Fibroblast of skin of left biceps (primary cell): Measurements from ENCODE around the gene TMCC1.
A peak's percentile ranks its signal among the peaks of the same experiment; 100 is the strongest.
"Not testable (repeated sequence)": the region's sequence is repeated elsewhere in the genome, so short reads cannot be mapped to it uniquely, and the experiment has no call there.

Experiments
- DNase-seq, 2 experiments: peaks; one replicate each; pipeline ENCODE4 v3.0.0-alpha.2; 2013; ENCODE audit warnings: low read depth in 2 of 2

Gene TMCC1

GRCh38 chr3:129727707-129728106 is 165.8 kb downstream of the TMCC1 start:
- no peak for DNase-seq

GRCh38 chr3:129723558-129724324 is 169.8 kb downstream of the TMCC1 start:
- peak; percentile 40 for DNase-seq

DNA sequence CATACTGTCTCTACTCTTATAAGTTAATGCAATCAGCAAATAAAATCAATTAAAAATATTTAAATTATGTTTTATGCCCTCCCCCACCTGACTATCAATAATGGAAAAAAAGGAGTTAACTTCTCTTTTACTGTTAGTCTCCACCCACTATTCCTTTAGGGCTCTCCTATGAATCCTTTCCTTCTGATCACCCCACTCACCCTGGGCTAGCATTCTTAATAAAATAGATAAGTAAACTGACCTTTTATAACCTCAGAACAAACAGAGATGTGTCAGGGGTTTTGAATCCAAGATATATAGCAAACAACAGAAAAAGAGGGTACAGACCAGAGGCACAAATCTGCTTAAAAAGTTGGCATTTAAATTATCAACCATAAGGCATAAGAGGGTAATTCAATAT is 171.0 kb downstream of the TMCC1 start:
- DNase-seq: no peak

- no peak for DNase-seq
Measured at GRCh38 chr3:129718201-129718600, 175.3 kb downstream of the TMCC1 start.

DNA sequence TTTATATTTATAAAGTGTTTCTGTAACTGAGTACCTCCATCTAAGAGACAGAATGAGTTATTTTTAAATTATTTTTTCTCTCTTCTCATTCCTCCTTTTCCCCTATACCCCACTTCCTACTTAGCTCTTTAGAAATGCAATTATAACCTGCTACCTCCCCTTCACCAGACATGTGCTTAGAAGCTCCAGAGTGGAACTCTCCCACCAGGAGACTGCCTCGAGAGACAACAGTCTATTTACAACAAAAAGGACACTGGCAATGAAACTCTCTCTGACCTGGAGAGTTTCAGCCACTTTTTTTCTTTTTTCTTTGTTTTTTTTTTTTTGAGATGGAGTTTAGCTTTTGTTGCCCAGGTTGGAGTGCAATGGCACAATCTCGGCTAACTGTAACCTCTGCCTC is 177.7 kb downstream of the TMCC1 start:
- DNase-seq: no peak

DNA sequence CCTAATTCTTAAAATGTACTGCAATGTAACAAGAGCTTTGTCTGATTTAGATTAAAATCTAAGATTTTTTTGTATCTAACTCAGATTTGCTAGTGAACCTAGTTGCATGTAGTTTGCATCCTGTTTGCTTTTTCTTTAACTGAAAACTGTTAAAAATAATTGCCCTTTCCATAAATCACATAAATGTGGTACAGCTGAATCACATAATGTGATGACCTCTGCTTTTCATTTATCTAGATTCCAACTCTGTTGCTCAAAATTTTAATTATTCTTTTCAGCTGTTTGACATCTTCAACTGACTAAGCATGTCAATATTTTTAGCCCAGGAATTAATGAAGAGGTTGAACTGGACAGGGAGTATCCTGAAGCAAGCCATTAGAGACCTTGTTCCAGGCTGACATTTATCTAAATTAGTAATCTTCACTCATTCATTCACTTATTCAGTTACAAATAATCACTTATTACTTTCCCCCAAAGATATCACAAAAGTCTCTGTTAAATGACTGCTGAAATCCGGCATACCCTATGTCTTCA is 185.1 kb downstream of the TMCC1 start:
- DNase-seq: no peak

DNA sequence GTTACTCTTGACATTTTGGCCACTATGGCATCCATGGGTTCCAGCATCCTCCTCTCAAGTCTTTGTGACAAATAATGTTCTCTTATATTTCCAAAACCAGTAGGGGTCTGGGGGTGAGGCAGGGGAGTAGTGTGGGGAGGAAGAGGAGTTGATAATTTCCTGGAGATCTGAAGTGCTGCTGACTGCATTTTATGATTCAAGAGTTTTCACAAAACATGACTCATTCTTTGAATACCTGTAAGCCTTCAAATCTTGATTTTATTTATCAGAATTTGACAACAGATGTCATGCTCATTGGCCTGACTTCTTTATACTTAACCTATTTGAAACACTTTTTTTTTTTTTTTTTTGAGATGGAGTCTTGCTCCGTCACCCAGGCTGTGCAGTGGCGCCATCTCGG is 188.2 kb downstream of the TMCC1 start:
- no peak for DNase-seq

GRCh38 chr3:129703913-129704312 is 189.6 kb downstream of the TMCC1 start:
- DNase-seq: no peak

DNA sequence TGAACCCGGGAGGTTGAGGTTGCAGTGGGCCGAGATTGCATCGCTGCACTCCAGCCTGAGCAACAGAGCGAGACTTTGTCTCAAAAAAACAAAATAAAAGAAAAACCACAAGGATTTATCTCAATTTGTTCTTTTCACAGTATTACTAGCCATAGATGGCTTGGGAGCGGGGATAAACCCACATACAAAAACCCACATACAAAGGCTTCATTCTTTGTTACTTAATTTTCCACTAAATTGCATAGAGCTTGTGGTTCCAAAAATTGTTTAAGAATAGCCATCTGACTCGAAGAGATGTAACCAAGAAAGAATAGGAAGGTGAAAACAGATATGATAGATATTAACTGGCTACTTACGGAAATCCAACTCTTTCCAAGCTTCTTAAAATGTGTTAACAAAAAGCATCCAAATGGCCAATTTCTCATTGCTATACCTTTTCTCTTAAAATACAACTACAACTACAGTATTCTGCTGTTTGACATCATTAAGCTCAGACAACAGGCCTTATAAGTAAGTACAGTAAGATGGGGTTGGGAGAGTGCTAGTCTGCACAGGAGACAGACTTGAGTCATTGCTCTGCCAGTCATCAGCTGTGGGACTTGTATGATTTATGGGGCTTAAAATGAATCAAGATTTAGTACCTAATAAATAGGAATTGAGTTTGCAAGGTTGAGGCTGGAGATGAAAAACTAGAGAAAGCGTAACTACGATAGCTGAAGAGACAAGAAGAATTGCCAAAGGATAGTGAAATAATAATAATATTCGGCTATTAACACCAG is 190.4 kb downstream of the TMCC1 start:
- no peak for DNase-seq

DNA sequence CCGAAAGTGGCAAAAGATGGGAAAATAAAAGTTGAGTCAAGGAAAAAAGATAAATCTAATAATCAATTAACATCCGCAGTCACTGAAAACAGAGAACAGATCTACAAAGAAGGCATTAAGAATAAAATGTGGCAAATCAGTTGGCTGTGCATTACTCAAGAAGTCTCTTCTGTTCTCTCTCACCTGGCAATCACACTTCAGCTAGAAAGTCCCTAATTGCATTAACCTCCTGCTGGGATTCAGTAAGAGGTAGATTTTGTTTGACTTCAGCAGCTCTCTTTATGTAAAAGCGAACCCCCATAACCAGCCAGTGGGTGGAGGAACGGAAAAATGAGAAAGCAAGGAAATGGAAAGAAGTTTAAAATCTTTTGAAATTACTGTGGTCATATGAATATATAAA is 192.3 kb downstream of the TMCC1 start:
- no peak for DNase-seq

DNA sequence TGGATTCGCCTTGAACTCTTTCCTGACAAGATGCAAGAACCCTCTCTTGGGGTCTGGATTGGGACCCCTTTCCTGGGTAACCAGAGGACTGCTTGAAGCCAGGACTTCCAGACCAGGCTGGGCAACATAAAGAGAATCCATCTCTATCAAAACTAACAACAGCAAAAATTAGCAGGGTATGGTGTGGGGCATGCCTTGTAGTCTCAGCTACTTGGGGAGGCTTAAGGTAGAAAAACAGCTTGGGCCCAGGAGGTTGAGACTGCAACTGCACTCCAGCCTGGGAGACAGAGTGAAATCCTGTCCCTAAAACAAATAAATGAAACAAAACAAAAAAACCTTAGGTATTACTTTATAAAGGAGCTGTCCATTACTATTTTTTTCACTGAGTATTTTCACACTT is 193.9 kb downstream of the TMCC1 start:
- no peak for DNase-seq

DNA sequence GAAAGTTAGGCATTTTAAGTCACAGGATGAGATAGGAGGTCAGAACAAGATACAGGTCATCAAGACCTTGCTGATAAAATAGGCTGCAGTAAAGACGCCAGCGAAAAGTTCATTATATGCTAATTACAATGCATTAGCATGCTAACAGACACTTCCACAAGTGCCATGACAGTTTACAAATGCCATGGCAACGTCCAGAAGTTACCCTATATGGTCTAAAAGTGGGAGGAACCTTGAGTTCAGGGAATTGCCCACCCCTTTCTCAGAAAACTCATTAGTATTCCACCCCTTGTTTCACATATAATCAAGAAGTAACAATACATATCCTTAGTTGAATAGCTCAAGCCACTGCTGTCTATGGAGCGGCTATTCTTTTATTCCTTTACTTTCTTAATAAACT is 194.3 kb downstream of the TMCC1 start:
- DNase-seq: no peak

GRCh38 chr3:129697229-129697969 is 196.1 kb downstream of the TMCC1 start:
- no peak for DNase-seq

- not testable (repeated sequence) for DNase-seq
Measured at GRCh38 chr3:129696430-129696829, 197.1 kb downstream of the TMCC1 start.

DNA sequence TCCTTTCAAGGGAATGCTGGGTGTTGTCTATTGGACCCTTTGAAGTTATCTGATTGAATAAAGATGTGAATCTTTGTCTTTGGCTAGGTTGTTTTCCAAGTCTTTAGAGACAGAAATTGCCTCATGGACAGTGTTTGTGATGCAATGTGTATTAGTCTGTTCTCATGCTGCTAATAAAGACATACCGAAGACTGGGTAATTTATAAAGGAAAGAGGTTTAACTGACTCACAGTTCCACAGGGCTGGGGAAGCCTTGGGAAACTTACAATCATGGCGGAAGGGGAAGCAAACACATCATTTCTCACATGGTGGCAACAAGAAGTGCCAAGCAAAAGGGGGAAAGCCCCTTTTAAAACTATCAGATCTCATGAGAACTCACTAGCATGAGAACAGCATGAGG is 198.3 kb downstream of the TMCC1 start:
- no peak for DNase-seq

DNA sequence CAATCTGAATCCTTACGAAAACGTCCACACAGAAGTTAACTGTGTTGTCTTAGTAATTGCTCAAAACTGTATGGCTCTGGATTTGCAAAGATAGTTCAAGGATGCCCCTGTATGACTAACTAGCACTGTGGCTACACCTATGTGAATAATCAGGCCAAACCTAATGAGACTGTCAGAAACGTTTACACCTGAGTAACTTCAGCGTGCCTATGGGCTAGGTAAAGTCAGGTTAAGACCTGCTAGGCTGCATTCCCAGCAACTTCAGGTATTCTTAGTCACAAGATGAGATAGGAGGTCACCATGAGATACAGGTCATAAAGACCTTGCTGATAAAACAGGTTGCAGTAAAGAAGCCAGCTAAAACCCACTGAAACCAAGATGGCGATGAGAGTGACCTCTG is 199.3 kb downstream of the TMCC1 start:
- no peak for DNase-seq

GRCh38 chr3:129692743-129693142 is 200.8 kb downstream of the TMCC1 start:
- no peak for DNase-seq

- DNase-seq: no peak
Measured at GRCh38 chr3:129690963-129691362, 202.5 kb downstream of the TMCC1 start.

- DNase-seq: no peak
Measured at GRCh38 chr3:129690406-129690805, 203.1 kb downstream of the TMCC1 start.

- no peak for DNase-seq
Measured at GRCh38 chr3:129689036-129689435, 204.5 kb downstream of the TMCC1 start.

DNA sequence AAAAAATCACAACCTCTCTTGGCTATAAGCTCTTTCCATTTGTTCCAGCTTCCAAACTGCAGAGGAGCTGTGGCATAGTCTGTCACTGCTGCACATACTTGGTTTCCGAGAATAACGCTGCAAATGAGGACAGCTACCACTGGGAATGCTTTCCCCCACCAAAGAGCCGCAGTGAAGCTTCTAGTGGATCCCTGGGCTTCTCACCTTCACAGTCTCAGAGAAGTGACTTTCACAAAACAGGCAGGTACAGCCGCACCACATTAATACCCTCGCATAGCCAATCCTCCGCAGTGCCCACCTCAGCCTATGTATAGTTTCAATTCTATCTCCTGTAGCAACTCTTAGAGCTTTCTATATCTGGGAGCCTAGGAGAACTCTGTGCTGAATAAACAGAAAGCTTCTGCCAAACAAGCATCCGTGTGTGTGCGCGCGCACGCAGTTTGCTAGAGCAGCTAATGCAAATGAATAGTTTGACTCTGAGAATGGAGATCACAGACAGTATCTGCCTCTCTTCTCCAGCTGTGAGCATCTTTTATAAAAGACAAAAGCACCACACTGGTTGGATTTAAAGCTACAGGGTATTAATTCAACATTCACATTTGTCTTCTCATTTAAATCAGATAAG is 205.1 kb downstream of the TMCC1 start:
- DNase-seq: no peak

GRCh38 chr3:129687586-129688125 is 205.9 kb downstream of the TMCC1 start:
- no peak for DNase-seq
